A549 (cell line): ENCODE data around the gene C6orf141. TPM values are rescaled to one million over a fixed set of nuclear protein-coding genes. Genes with fewer than 3 reads are reported as not detected.
A peak's percentile ranks its signal among the peaks of the same experiment; 100 is the strongest.

Experiments
- ATAC-seq, 2 experiments: fragments of 200-7000 bp in 1 of 2; fragments of >200 bp in 1 of 2; cut with Nextera tagmentation in 1 of 2; cut with Tn5 transposase in 1 of 2; 3 replicates each; pipeline versions ENCODE4 v1.8.0 to v1.9.1; 2018 to 2020; ENCODE audit warnings: mild to moderate bottlenecking in 1 of 2, moderate library complexity in 1 of 2
- CTCF ChIA-PET: fragments of 300-600 bp; sonication (Branson Sonifier 250); formaldehyde crosslinking; extraction: SDS; loops from one replicate; lab custom pipeline; 2021; ENCODE audit warnings: antibody characterized with exemption, inconsistent platforms; lab: Yijun Ruan, JAX
- POLR2A ChIA-PET: fragments of 350-600 bp; formaldehyde crosslinking; extraction: SDS; loops from one replicate; lab custom pipeline; 2021; ENCODE audit warnings: antibody characterized with exemption, inconsistent platforms; lab: Yijun Ruan, JAX
- DNase-seq, 2 experiments: peaks; one replicate each; pipeline versions ENCODE4 v3.0.0 to v3.0.0-alpha.2; 2011 to 2016; ENCODE audit warnings: low read depth in 1 of 2, low spot score in 1 of 2
- FAIRE-seq: peaks from 2 replicates; lab custom pipeline; 2011; peaks lifted over from hg19 to GRCh38; lab: Jason Lieb, UNC
- H3K27ac ChIP-seq, 2 experiments: fragments of >200 bp; sonication (Bioruptor Twin); formaldehyde crosslinking; 3 replicates each; pipeline ENCODE4 v1.5.1; 2016 to 2017
- H3K4me1 ChIP-seq: fragments of >200 bp; sonication (Bioruptor Twin); formaldehyde crosslinking; 3 replicates; pipeline ENCODE4 v1.6.1; 2016
- H3K4me2 ChIP-seq: fragments of >200 bp; sonication (Bioruptor Twin); formaldehyde crosslinking; 3 replicates; pipeline ENCODE4 v1.6.1; 2016
- H3K4me3 ChIP-seq: fragments of >200 bp; sonication (Bioruptor Twin); formaldehyde crosslinking; 3 replicates; pipeline ENCODE4 v1.5.1; 2016
- H3K9me3 ChIP-seq: fragments of >200 bp; sonication (Bioruptor Twin); formaldehyde crosslinking; 3 replicates; pipeline ENCODE4 v1.6.1; 2016
- CBX2 ChIP-seq: fragments of 200-600 bp; sonication (generic); IDR thresholded peaks from 2 replicates; pipeline ENCODE4 v1.6.1; 2016; ENCODE audit warnings: low read depth, mild to moderate bottlenecking, borderline replicate concordance
- EHF ChIP-seq: fragments of 250-450 bp; sonication (Bioruptor Pico); IDR thresholded peaks from 2 replicates; pipeline ENCODE4 v1.5.0; 2020; ENCODE audit warnings: mild to moderate bottlenecking
- ESRRA ChIP-seq: fragments of 150-350 bp; IDR thresholded peaks from 2 replicates; pipeline ENCODE4 v1.6.1; 2014; ENCODE audit warnings: mild to moderate bottlenecking, low read length, borderline replicate concordance
- FOXS1 ChIP-seq: fragments of 250-450 bp; sonication (Bioruptor Pico); IDR thresholded peaks from 2 replicates; pipeline ENCODE4 v1.5.0; 2020; ENCODE audit warnings: mild to moderate bottlenecking, moderate library complexity
- HOXA7 ChIP-seq: fragments of 250-450 bp; sonication (Bioruptor Pico); IDR thresholded peaks from 2 replicates; pipeline ENCODE4 v1.5.0; 2020; ENCODE audit warnings: mild to moderate bottlenecking, moderate library complexity
- HOXB5 ChIP-seq: fragments of 250-450 bp; sonication (Bioruptor Pico); IDR thresholded peaks from 2 replicates; pipeline ENCODE4 v1.5.0; 2020; ENCODE audit warnings: mild to moderate bottlenecking, moderate library complexity
- JUNB ChIP-seq: fragments of >200 bp; sonication (Bioruptor Twin); formaldehyde crosslinking; IDR thresholded peaks from 2 replicates; pipeline ENCODE4 v1.6.1; 2016
- KDM5A ChIP-seq: fragments of 200-600 bp; sonication (generic); IDR thresholded peaks from 2 replicates; pipeline ENCODE4 v1.6.1; 2016; ENCODE audit warnings: antibody characterized with exemption, mild to moderate bottlenecking
- MAFK ChIP-seq: fragments of 450-650 bp; IDR thresholded peaks from 2 replicates; pipeline ENCODE4 v1.6.1; 2014; ENCODE audit not compliant: partially characterized antibody
- MYC ChIP-seq: IDR thresholded peaks from 2 replicates; pipeline ENCODE4 v1.6.1; 2012; ENCODE audit warnings: mild to moderate bottlenecking, inconsistent platforms, low read length, improper control_type of control experiment, borderline replicate concordance
- NFE2L2 ChIP-seq: fragments of 150-350 bp; conservative IDR thresholded peaks from 2 replicates; pipeline ENCODE4 v1.6.1; 2014; ENCODE audit warnings: low read length
- NPAS2 ChIP-seq: fragments of 250-450 bp; sonication (Bioruptor Pico); IDR thresholded peaks from 2 replicates; pipeline ENCODE4 v1.8.0; 2022; ENCODE audit warnings: mild to moderate bottlenecking, moderate library complexity, borderline replicate concordance
- NR3C1 ChIP-seq: fragments of >200 bp; sonication (Bioruptor Twin); formaldehyde crosslinking; IDR thresholded peaks from 3 replicates; pipeline ENCODE4 v1.6.1; 2017
- RAD21 ChIP-seq, 2 experiments: fragments of >200 bp in 1 of 2; sonication (Bioruptor Twin) in 1 of 2; formaldehyde crosslinking in 1 of 2; IDR thresholded peaks in 1 of 2; conservative IDR thresholded peaks in 1 of 2; 2 replicates in 1 of 2; 3 replicates in 1 of 2; pipeline ENCODE4 v1.6.1; 2012 to 2018; ENCODE audit warnings: inconsistent platforms in 1 of 2
- SMC3 ChIP-seq: fragments of >200 bp; sonication (Bioruptor Twin); formaldehyde crosslinking; IDR thresholded peaks from 3 replicates; pipeline ENCODE4 v1.6.1; 2018; ENCODE audit warnings: inconsistent platforms
- SREBF2 ChIP-seq: fragments of 450-650 bp; IDR thresholded peaks from 2 replicates; pipeline ENCODE4 v1.6.1; 2014; ENCODE audit warnings: mild to moderate bottlenecking, moderate library complexity
- TP53 ChIP-seq: fragments of 250-450 bp; sonication (Bioruptor Pico); IDR thresholded peaks from 2 replicates; pipeline ENCODE4 v1.5.0; 2021; ENCODE audit warnings: mild to moderate bottlenecking, moderate library complexity
- ZSCAN20 ChIP-seq: fragments of 250-450 bp; sonication (Bioruptor Pico); IDR thresholded peaks from 2 replicates; pipeline ENCODE4 v1.8.0; 2022; ENCODE audit warnings: mild to moderate bottlenecking, moderate library complexity
- WGBS: methylation state at CpG from one replicate; pipeline ENCODE4 v1.1.6; 2017; ENCODE audit errors: missing lambda C conversion rate; 5-methylcytosine and 5-hydroxymethylcytosine counted together
- polyA plus RNA-seq, 4 experiments: library from polyadenylated mRNA; depleted of rRNA in 3 of 4; stranded (reverse); fragments of >200 nt; fragmentation: RNase III in 1 of 4; extraction: RNeasy Plus Mini Kit Qiagen cat#74134 plus additional on column Dnase treatment in 1 of 4; gene quantifications; 2 replicates in 3 of 4; 3 replicates in 1 of 4; pipeline ENCODE4 v1.2.3, GENCODE V29; 2011 to 2017
- TF ChIP-seq, protein P1 (sequence below): fragments of >200 bp; sonication (Bioruptor Twin); formaldehyde crosslinking; IDR thresholded peaks from 2 replicates; pipeline ENCODE4 v1.6.1; 2016
- TF ChIP-seq, protein P2 (sequence below): fragments of 200-600 bp; sonication (generic); IDR thresholded peaks from 2 replicates; pipeline ENCODE4 v1.6.1; 2016; ENCODE audit warnings: antibody characterized with exemption, mild to moderate bottlenecking, moderate library complexity
- TF ChIP-seq, protein P3 (sequence below): IDR thresholded peaks from 2 replicates; pipeline ENCODE4 v1.6.1; 2012
- TF ChIP-seq, protein P4 (sequence below): fragments of >200 bp; sonication (Bioruptor Twin); formaldehyde crosslinking; IDR thresholded peaks from 3 replicates; pipeline ENCODE4 v1.5.1; 2016
- TF ChIP-seq, protein P5 (sequence below): fragments of 150-350 bp; IDR thresholded peaks from 2 replicates; pipeline ENCODE4 v1.6.1; 2014; ENCODE audit warnings: low read depth, mild to moderate bottlenecking, low read length

C6orf141 gene
- polyA plus RNA-seq, 2 of the 4 experiments (the other 2 are of a cell fraction), result 24.9 to 29.9 TPM

DNA sequence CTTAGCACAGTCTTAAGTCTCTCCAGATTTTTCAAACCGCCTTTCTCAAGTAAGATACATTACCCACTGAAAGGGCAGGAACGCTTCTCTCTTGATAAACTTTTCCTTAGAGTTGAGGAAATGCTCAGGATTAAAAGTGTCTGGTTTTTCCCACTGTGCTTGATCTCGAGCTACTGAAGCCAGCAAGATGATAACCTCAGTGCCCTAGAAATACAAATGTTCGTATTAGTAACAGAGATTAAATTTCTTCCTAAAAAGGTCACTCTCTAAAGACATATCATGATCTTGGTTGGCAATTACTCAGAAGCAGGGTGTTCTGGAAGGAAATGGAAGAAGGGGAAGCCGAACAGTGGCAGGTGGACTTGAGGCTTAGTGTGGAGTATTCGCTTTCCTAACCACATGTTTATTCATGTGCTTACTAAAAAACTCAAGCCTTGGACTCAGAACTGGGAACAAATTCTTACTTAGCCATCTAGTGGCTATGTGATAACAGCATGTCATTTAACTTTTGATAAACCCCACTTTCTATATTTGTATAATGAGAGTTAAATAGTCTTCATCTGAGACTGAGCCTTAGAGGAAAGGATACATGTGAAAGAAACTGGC is 20.1 kb downstream of the C6orf141 start:
- DNase-seq (peak in 1 of 2 experiments; percentile 48), FAIRE-seq (no peak), ATAC-seq (peak; percentile 76 to 77; a peak in 5 of 6 replicates)
- CTCF ChIA-PET, result interaction anchor here (0.7 to 3.2 kb wide), 8 partner anchors 17 to 41 kb away, joined by 3 to 25 read pairs (median 4); partner anchors contain the start of gene C6orf141
- H3K27ac ChIP-seq, result peak overlapping the region; percentile 42 to 75; a peak in 5 of 6 replicates
- POLR2A ChIA-PET, result no interaction called here
- no peaks in the 10 kb centered on the region for H3K9me3 ChIP-seq
- peak overlapping the region; percentile 62 for H3K4me2 ChIP-seq
- 50% methylated on average over 6 of the region's 6 CpGs for WGBS
- TF ChIP-seq HOXA7 (no peak), EHF (CRISPR knock-in tag) (no peak), KDM5A (no peak), NR3C1 (no peak), CBX2 (no peak), ESRRA (no peak), SMC3 (peak; percentile 42; the same call in 2 of the 3 replicates), ZSCAN20 (no peak), HOXB5 (CRISPR knock-in tag) (no peak), FOXS1 (CRISPR knock-in tag) (no peak), JUNB (no peak), MYC (no peak), TP53 (CRISPR knock-in tag) (no peak), MAFK (no peak), NFE2L2 (no peak), SREBF2 (no peak), NPAS2 (CRISPR knock-in tag) (no peak), RAD21 (conservative IDR thresholded peaks at IDR 0.05 in 1 of 2, IDR thresholded peaks at IDR 0.05 in 1 of 2) (peak; percentile 13 to 33; a peak in 3 of 5 replicates)
- TF ChIP-seq, protein P1, sequence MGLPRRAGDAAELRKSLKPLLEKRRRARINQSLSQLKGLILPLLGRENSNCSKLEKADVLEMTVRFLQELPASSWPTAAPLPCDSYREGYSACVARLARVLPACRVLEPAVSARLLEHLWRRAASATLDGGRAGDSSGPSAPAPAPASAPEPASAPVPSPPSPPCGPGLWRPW, result no peak
- TF ChIP-seq, protein P2, sequence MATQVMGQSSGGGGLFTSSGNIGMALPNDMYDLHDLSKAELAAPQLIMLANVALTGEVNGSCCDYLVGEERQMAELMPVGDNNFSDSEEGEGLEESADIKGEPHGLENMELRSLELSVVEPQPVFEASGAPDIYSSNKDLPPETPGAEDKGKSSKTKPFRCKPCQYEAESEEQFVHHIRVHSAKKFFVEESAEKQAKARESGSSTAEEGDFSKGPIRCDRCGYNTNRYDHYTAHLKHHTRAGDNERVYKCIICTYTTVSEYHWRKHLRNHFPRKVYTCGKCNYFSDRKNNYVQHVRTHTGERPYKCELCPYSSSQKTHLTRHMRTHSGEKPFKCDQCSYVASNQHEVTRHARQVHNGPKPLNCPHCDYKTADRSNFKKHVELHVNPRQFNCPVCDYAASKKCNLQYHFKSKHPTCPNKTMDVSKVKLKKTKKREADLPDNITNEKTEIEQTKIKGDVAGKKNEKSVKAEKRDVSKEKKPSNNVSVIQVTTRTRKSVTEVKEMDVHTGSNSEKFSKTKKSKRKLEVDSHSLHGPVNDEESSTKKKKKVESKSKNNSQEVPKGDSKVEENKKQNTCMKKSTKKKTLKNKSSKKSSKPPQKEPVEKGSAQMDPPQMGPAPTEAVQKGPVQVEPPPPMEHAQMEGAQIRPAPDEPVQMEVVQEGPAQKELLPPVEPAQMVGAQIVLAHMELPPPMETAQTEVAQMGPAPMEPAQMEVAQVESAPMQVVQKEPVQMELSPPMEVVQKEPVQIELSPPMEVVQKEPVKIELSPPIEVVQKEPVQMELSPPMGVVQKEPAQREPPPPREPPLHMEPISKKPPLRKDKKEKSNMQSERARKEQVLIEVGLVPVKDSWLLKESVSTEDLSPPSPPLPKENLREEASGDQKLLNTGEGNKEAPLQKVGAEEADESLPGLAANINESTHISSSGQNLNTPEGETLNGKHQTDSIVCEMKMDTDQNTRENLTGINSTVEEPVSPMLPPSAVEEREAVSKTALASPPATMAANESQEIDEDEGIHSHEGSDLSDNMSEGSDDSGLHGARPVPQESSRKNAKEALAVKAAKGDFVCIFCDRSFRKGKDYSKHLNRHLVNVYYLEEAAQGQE, result no peak
- TF ChIP-seq, protein P3, sequence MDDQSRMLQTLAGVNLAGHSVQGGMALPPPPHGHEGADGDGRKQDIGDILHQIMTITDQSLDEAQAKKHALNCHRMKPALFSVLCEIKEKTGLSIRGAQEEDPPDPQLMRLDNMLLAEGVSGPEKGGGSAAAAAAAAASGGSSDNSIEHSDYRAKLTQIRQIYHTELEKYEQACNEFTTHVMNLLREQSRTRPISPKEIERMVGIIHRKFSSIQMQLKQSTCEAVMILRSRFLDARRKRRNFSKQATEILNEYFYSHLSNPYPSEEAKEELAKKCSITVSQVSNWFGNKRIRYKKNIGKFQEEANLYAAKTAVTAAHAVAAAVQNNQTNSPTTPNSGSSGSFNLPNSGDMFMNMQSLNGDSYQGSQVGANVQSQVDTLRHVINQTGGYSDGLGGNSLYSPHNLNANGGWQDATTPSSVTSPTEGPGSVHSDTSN, result no peak
- TF ChIP-seq, protein P4, sequence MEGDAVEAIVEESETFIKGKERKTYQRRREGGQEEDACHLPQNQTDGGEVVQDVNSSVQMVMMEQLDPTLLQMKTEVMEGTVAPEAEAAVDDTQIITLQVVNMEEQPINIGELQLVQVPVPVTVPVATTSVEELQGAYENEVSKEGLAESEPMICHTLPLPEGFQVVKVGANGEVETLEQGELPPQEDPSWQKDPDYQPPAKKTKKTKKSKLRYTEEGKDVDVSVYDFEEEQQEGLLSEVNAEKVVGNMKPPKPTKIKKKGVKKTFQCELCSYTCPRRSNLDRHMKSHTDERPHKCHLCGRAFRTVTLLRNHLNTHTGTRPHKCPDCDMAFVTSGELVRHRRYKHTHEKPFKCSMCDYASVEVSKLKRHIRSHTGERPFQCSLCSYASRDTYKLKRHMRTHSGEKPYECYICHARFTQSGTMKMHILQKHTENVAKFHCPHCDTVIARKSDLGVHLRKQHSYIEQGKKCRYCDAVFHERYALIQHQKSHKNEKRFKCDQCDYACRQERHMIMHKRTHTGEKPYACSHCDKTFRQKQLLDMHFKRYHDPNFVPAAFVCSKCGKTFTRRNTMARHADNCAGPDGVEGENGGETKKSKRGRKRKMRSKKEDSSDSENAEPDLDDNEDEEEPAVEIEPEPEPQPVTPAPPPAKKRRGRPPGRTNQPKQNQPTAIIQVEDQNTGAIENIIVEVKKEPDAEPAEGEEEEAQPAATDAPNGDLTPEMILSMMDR, result peak; percentile 44
- TF ChIP-seq, protein P5, sequence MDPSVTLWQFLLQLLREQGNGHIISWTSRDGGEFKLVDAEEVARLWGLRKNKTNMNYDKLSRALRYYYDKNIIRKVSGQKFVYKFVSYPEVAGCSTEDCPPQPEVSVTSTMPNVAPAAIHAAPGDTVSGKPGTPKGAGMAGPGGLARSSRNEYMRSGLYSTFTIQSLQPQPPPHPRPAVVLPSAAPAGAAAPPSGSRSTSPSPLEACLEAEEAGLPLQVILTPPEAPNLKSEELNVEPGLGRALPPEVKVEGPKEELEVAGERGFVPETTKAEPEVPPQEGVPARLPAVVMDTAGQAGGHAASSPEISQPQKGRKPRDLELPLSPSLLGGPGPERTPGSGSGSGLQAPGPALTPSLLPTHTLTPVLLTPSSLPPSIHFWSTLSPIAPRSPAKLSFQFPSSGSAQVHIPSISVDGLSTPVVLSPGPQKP, result no peak
- no peak overlapping the region for H3K4me3 ChIP-seq
- H3K4me1 ChIP-seq, result peaks cover 22% of the 10 kb centered on the region
